ENCODE data around the gene MRPL24.

DNA sequence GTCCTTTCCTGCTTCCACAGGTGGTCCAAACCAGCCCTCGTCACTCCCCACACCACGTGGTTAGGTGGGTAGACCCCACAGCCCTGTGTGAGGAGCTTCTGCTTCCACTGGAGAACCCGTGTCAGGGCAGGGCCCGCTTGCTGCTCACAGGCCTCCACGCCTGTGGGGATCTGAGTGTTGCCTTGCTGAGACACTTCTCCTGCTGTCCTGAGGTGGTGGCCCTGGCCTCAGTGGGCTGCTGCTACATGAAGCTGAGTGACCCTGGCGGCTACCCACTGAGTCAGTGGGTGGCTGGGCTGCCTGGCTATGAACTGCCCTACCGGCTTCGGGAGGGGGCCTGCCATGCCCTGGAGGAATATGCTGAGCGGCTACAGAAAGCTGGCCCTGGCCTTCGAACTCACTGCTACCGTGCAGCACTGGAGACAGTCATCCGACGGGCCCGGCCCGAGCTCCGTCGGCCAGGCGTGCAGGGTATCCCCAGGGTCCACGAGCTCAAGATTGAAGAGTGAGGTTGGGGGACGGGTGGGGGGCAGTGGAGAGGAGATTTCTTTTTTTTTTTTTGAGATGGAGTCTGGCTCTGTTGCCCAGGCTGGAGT lies 6.8 kb downstream of the MRPL24 start:
- TF ChIP-seq, protein P1, sequence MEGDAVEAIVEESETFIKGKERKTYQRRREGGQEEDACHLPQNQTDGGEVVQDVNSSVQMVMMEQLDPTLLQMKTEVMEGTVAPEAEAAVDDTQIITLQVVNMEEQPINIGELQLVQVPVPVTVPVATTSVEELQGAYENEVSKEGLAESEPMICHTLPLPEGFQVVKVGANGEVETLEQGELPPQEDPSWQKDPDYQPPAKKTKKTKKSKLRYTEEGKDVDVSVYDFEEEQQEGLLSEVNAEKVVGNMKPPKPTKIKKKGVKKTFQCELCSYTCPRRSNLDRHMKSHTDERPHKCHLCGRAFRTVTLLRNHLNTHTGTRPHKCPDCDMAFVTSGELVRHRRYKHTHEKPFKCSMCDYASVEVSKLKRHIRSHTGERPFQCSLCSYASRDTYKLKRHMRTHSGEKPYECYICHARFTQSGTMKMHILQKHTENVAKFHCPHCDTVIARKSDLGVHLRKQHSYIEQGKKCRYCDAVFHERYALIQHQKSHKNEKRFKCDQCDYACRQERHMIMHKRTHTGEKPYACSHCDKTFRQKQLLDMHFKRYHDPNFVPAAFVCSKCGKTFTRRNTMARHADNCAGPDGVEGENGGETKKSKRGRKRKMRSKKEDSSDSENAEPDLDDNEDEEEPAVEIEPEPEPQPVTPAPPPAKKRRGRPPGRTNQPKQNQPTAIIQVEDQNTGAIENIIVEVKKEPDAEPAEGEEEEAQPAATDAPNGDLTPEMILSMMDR (IDR thresholded peaks at IDR 0.05): no peak
- TF ChIP-seq POLR2A (IDR thresholded peaks at IDR 0.05): no peak
